ENCODE measurements around the gene PLCG2.

GRCh38 chr16:81808933-81809480 lies 29.9 kb downstream of the PLCG2 start:
- TF ChIP-seq POLR2AphosphoS5 (IDR thresholded peaks at IDR 0.05; ENCODE audit: low read depth, low read length), result no peak
- TF ChIP-seq REST (IDR thresholded peaks at IDR 0.05; ENCODE audit: insufficient read depth in 1 of 2, low read depth in 2 of 2, low read length in 2 of 2), result no peak
- no peak for TF ChIP-seq TAF1 (IDR thresholded peaks at IDR 0.05; ENCODE audit: borderline replicate concordance, insufficient read depth, low read length)

Data from PFSK-1 (cell line).